Calu3 (cell line): ENCODE measurements around the gene NFATC3. TPM values are rescaled to one million over a fixed set of nuclear protein-coding genes. Genes with fewer than 3 reads are reported as not detected.

Source experiments
- BruUV-seq: library from RNA; stranded (reverse); fragments of 400-500 nt; replicated peaks from 2 replicates; lab custom pipeline; 2021; lab: Mats Ljungman, UMichigan
- CTCF ChIA-PET: fragments of 300-600 bp; sonication (Branson Sonifier 250); formaldehyde crosslinking; loops from one replicate; lab custom pipeline; 2022; ENCODE audit warnings: antibody characterized with exemption; lab: Charles Lee
- DNase-seq: peaks from one replicate; pipeline ENCODE4 v3.0.0; 2022
- H3K27ac Mint-ChIP-seq: one replicate; pipeline ENCODE4 v1.8.0; 2022; ENCODE audit warnings: mixed read lengths; ENCODE audit not compliant: unreplicated experiment
- H3K27me3 Mint-ChIP-seq: one replicate; pipeline ENCODE4 v1.8.0; 2022; ENCODE audit warnings: mixed read lengths; ENCODE audit not compliant: unreplicated experiment
- H3K36me3 Mint-ChIP-seq: one replicate; pipeline ENCODE4 v1.8.0; 2022; ENCODE audit warnings: mild to moderate bottlenecking, moderate library complexity, mixed read lengths; ENCODE audit not compliant: insufficient read depth, unreplicated experiment
- H3K4me1 Mint-ChIP-seq: one replicate; pipeline ENCODE4 v1.8.0; 2022; ENCODE audit warnings: mild to moderate bottlenecking, low read depth, mixed read lengths; ENCODE audit not compliant: unreplicated experiment
- H3K4me3 Mint-ChIP-seq: one replicate; pipeline ENCODE4 v1.8.0; 2022; ENCODE audit warnings: mild to moderate bottlenecking, low read depth, moderate library complexity, mixed read lengths; ENCODE audit not compliant: unreplicated experiment
- H3K9me3 Mint-ChIP-seq: one replicate; pipeline ENCODE4 v1.8.0; 2022; ENCODE audit warnings: low read depth, mixed read lengths; ENCODE audit not compliant: unreplicated experiment
- intact Hi-C: fragments of 100-400 bp; cut with micrococcal nuclease; formaldehyde crosslinking; loops from one replicate; pipeline ENCODE4 v1.10.0; 2022; ENCODE audit not compliant: unreplicated experiment
- total RNA-seq: library from RNA; stranded (reverse); gene quantifications from 2 replicates; pipeline ENCODE4 v1.2.3, GENCODE V29; 2022
- TF ChIP-seq, protein P1 (sequence below): fragments of 200-600 bp; IDR thresholded peaks from one replicate; pipeline ENCODE4 v1.8.0; 2022; ENCODE audit warnings: antibody characterized with exemption; ENCODE audit not compliant: unreplicated experiment

The NFATC3 gene
- total RNA-seq, 1 experiment from 2014 or later = 39.3 TPM

DNA sequence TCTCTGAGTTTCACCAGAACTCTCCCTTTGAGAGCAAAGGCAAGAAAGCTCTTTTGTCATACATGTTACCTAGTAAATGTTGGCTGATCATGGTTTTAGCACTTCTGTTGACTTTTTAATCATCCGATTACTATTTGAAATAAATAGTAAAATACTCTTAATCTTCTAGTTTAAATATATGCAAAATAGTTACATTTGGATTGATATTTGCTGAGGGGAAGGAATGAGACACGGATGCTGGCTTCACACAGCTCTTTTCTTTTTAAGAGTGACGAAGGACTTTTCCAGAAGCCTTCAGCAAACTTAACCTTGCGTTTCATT is 9.4 kb downstream of the NFATC3 start:
- peaks cover 46% of the 10 kb centered on the region for H3K4me1 Mint-ChIP-seq
- TF ChIP-seq, protein P1, sequence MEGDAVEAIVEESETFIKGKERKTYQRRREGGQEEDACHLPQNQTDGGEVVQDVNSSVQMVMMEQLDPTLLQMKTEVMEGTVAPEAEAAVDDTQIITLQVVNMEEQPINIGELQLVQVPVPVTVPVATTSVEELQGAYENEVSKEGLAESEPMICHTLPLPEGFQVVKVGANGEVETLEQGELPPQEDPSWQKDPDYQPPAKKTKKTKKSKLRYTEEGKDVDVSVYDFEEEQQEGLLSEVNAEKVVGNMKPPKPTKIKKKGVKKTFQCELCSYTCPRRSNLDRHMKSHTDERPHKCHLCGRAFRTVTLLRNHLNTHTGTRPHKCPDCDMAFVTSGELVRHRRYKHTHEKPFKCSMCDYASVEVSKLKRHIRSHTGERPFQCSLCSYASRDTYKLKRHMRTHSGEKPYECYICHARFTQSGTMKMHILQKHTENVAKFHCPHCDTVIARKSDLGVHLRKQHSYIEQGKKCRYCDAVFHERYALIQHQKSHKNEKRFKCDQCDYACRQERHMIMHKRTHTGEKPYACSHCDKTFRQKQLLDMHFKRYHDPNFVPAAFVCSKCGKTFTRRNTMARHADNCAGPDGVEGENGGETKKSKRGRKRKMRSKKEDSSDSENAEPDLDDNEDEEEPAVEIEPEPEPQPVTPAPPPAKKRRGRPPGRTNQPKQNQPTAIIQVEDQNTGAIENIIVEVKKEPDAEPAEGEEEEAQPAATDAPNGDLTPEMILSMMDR = no peak
- CTCF ChIA-PET = interaction anchor here (0.6 to 1.2 kb wide), 3 partner anchors 8 to 950 kb away, joined by 3 to 4 read pairs (median 3); no protein-coding TSS in a partner anchor

DNA sequence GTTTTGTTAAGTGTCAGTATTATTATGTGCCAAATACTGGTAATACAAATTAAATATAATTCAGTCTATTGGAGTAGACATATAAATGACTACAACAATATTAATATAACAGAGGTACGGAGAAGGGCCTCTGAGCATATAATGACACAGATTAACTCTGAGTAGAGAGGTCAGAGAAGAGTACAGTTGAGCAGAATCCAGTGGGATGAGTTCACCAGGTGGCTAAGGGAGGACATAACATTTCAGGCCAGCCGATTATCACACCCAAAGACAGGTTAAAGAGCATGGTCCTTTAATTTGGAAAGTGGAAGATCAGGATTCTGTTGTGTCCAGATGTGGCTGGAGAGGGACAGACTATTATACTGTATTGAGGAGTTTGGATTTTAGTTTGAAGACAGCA is 11.3 kb downstream of the NFATC3 start:
- Mint-ChIP-seq H3K27ac (no peak overlapping the region), H3K36me3 (no peaks in the 10 kb centered on the region), H3K27me3 (no peaks in the 10 kb centered on the region), H3K4me3 (no peak overlapping the region), H3K4me1 (peaks cover 28% of the 10 kb centered on the region), H3K9me3 (peaks cover 5% of the 10 kb centered on the region)
- TF ChIP-seq, protein P1 = no peak
- intact Hi-C loops = no loop called here
- DNase-seq = no peak
- no TSS peak for BruUV-seq
- CTCF ChIA-PET = no interaction called here

More for the DNA sequence above, 9.4 kb downstream of the NFATC3 start:
- H3K9me3 Mint-ChIP-seq = peaks cover 5% of the 10 kb centered on the region
- DNase-seq = no peak
- intact Hi-C loops = no loop called here
- H3K4me3 Mint-ChIP-seq = no peak overlapping the region
- H3K27me3 Mint-ChIP-seq = no peaks in the 10 kb centered on the region
- H3K36me3 Mint-ChIP-seq = no peaks in the 10 kb centered on the region
- no TSS peak for BruUV-seq
- H3K27ac Mint-ChIP-seq = no peak overlapping the region

DNA sequence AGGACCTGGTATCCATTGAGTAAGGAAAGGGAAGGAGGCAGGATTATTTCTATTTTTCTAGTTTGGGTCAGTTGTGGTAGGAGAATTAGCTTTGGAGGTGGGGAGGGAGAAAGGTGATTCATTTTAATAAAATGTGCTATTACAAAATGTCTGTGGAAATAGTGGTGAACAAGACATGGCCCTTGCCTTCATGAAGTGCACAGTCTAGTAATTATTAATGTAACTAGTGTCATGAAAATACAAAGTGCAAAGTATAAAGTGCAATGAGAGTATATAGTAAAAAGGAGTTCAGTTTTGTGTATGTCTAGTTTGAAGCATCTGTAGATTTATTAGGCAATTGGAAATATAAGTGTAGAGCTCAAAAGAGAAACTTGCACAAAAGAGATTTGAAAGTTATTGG is 11.9 kb downstream of the NFATC3 start:
- no peak for DNase-seq
- intact Hi-C loops = no loop called here
- BruUV-seq = no TSS peak
- no peaks in the 10 kb centered on the region for H3K36me3 Mint-ChIP-seq
- CTCF ChIA-PET = no interaction called here
- TF ChIP-seq, protein P1 = no peak
- peaks cover 22% of the 10 kb centered on the region for H3K4me1 Mint-ChIP-seq
- no peak overlapping the region for H3K27ac Mint-ChIP-seq
- H3K9me3 Mint-ChIP-seq = peaks cover 5% of the 10 kb centered on the region
- H3K27me3 Mint-ChIP-seq = no peaks in the 10 kb centered on the region
- H3K4me3 Mint-ChIP-seq = no peak overlapping the region

DNA sequence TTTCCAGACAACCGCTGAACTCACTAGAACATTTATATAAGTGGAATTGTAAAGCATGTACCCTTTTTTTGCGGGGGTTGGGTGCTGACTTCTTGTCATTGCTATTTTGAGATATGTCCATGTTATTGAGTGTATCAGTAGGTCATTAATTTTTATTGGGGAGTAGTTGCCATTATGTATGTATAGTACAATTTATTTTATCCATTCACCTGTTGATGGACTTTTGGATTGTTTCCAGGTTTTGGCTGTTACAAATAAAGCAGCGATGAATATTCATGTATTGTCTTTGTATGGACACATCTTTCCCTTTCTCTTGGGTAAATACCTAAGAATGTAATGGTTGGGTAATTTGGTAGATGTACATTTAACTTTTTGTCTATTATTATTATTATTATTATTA is 12.7 kb downstream of the NFATC3 start:
- no peak for DNase-seq

More for the DNA sequence above, 12.7 kb downstream of the NFATC3 start:
- Mint-ChIP-seq H3K27me3 (no peaks in the 10 kb centered on the region), H3K9me3 (peaks cover 5% of the 10 kb centered on the region), H3K4me3 (no peak overlapping the region), H3K27ac (no peak overlapping the region), H3K4me1 (peaks cover 18% of the 10 kb centered on the region), H3K36me3 (no peaks in the 10 kb centered on the region)
- BruUV-seq = no TSS peak
- TF ChIP-seq, protein P1 = no peak
- intact Hi-C loops = no loop called here
- CTCF ChIA-PET = no interaction called here
